SU-DHL-6 (cell line): ENCODE data around the gene PDCL3.

Experiments used
- CTCF ChIP-seq: fragments of 200-600 bp; sonication (generic); IDR thresholded peaks from one replicate; pipeline ENCODE4 v1.5.1; 2017; ENCODE audit warnings: antibody characterized with exemption, mild to moderate bottlenecking, low read length, moderate library complexity; ENCODE audit not compliant: insufficient read depth, poor library complexity, severe bottlenecking
- EZH2phosphoT487 ChIP-seq: fragments of 200-600 bp; sonication (generic), shearing (Covaris generic); conservative IDR thresholded peaks from 2 replicates; pipeline ENCODE4 v1.6.1; 2018; ENCODE audit warnings: mild to moderate bottlenecking, antibody characterized with exemption, low read length, moderate library complexity, mixed read lengths

GRCh38 chr2:100619951-100620350 is 57.2 kb downstream of the PDCL3 start:
- no peak for TF ChIP-seq CTCF
- no peak for TF ChIP-seq EZH2phosphoT487
